Subcutaneous adipose tissue (tissue), 4 donors: ENCODE data around the gene CLDN17. TPM values are rescaled to one million over a fixed set of nuclear protein-coding genes. Genes with fewer than 3 reads are reported as not detected.

Source experiments
- total RNA-seq, 4 donors: library from RNA; depleted of rRNA; stranded (reverse); fragments of >200 nt; gene quantifications; one replicate each; pipeline ENCODE4 v1.1.0, GENCODE V29; 2016
- TF ChIP-seq, protein P1 (sequence below): fragments of 450-650 bp; IDR thresholded peaks from one replicate; pipeline ENCODE4 v1.5.1; 2016; ENCODE audit warnings: low read depth, mild to moderate bottlenecking, control low read depth, antibody characterized with exemption, moderate library complexity

The CLDN17 gene, protein sequence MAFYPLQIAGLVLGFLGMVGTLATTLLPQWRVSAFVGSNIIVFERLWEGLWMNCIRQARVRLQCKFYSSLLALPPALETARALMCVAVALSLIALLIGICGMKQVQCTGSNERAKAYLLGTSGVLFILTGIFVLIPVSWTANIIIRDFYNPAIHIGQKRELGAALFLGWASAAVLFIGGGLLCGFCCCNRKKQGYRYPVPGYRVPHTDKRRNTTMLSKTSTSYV
- total RNA-seq = not detected

DNA sequence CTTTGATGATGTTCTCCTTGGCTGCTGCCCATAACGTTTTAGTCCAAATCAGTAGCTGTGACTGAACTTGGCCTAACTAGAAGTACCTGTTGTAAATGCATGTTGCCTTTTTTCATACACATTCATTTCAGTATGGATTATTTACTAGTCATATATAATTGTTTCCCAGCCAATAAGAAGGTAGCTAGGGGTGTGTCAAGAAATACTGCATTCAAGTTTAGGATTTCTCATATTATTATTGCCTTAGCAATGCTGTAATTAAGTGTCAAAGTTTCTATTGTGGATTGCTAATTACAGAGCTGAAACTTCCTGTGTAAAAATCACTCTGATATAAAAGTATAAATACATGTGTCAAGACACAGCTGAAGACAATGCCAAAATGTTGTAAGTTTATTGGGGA, at the start of gene CLDN17:
Gene CLDN17, minus strand, starts transcription at position 101 of the 400 bp plus-strand sequence. CDS start 188 bp downstream, outside the sequence.
- TF ChIP-seq, protein P1, sequence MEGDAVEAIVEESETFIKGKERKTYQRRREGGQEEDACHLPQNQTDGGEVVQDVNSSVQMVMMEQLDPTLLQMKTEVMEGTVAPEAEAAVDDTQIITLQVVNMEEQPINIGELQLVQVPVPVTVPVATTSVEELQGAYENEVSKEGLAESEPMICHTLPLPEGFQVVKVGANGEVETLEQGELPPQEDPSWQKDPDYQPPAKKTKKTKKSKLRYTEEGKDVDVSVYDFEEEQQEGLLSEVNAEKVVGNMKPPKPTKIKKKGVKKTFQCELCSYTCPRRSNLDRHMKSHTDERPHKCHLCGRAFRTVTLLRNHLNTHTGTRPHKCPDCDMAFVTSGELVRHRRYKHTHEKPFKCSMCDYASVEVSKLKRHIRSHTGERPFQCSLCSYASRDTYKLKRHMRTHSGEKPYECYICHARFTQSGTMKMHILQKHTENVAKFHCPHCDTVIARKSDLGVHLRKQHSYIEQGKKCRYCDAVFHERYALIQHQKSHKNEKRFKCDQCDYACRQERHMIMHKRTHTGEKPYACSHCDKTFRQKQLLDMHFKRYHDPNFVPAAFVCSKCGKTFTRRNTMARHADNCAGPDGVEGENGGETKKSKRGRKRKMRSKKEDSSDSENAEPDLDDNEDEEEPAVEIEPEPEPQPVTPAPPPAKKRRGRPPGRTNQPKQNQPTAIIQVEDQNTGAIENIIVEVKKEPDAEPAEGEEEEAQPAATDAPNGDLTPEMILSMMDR = no peak

DNA sequence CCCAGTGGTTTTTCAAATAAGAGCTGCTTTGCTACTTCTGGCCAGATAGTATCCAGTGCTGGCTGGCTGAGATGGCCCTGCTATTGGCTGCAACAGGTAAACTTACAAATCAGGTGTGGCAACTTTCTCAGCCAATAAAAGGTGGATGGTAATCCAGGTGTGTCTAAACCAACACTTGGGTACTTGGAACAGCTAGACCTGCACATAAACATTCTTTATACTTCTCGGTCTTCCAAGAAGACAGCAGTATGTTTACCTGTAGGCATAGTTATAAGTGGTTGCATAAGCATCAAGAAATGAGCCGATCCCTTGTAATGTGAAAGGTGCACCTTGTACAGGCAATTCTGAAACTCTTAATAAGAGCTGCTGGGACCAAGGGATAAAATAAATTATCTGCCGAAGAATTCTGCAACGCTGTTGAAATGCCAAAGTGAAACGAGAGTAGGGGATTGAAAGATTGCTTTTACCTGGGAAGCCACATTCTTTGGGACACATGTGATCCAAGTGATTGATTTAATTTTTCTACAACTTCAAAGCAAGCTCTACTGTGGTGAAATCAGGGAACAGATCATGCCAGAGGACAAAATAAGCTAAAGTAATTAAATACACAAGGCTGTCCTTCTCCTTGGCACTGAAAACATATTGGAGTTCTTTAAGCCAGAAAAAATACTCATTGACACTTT, 49.6 kb upstream of the CLDN17 start, which contains the start of gene CLDN8:
Gene CLDN8, minus strand, starts transcription at position 57 of the 683 bp plus-strand sequence. CDS start 172 bp downstream, outside the sequence.
- TF ChIP-seq, protein P1 = no peak

DNA sequence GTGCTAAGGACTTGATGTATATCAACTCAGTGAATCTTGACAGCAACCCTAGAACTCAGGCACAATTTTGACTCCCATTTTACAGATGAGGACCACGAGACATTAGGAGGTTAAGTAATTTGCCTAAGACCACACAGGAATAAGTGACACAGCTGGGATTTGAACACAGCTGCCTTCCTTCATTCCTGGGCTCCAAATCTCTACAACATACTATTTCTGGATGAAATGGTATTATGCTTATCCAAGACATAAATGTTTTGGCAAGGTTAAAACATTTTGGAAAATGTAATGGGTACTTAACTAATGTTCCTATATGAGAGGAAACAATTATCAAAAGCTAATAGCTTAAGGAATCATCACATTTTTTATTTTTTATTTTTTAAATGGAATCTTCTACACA, 44.5 kb upstream of the CLDN17 start:
- TF ChIP-seq, protein P1 = no peak

DNA sequence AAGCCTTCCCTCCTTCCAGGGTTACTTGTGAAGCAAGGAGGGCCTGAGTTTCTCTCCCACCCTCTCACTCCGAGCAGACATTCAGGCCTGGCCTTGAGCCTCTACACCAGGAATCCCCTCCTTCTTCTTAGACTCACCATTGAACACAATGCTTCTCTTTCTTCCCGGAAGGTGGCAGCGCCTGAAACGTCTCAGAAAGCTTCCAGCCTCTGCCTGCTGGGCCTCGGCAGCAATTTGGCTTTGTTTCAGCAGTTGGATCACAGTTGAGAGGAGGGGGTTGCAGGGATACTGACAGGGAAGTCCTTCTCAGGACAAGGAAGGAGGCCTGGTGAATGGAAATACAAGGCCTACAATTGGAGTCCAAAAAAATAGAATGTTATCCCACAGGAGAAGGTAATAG, 43.0 kb upstream of the CLDN17 start:
- TF ChIP-seq, protein P1 = no peak

DNA sequence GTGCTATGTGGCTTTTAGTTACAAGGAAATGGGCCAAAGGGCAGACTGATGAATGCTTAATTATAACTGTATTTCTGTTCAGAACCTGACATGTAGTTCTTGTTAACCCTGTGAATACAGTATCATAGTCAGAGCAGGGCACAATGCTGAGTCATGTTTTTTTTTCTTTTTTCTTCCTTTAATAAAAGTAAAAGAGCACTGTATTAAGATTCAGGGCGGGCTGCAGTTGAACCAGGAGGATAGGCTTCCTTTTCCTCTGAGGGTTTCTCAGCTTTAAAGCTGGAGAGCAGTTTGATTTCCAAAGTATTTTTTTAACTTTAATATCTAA, 40.6 kb upstream of the CLDN17 start:
- TF ChIP-seq, protein P1 = no peak

DNA sequence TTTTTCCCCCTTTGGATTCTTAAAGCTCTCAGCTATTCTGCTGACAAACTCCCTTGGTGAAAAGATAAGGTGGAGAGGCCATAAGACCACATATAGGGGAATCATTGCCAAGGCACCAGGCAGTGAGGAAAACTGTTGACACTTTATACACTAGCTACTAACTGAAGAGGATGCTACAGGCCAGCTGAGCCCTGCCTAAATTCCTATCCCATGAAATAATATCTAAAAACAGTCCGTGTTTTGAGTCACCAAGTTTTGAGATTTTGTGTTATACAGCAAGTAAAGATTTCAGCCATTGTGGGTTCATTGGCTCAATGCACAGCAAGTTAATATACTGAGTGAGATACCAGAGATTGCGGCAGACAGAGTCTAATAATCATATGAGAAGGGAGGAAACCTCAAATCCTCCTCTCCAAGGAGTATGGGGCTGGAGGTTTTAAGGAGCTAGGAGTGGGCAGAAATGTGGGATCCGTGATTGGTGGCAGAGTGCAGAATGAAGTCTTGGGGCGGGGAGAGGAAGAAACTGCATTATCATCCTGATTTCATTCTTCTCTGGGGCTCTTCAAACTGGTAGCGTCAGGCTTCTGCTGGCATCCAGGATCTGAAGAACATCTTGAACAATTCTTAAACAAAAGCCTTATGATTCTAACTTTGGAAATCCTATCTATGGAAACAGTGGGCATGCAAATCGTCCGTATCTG, 40.1 kb upstream of the CLDN17 start:
- TF ChIP-seq, protein P1 = no peak

DNA sequence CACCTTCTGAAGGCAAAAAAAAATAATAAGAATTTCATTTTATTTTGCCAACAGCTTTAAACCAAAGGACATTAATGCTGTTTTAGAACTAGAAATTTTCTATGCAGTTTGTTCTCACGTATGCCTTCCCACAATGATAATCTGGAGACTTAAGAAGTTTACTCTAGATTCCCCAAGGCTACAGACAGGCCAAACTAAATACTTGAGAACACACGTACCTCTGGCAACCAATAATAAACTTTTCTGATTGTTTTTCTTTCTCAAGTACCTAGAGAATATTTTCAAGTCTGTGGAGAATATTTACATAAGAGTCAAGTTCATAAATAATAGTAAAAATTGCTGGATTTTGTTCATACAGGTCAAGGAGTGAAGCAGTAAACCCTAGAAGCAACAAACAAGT, 33.4 kb upstream of the CLDN17 start:
- TF ChIP-seq, protein P1 = no peak
